Stimulated activated CD4-positive, alpha-beta T cell treated with anti-CD3 and anti-CD28 coated beads, Interleukin-12 subunit alpha, Interleukin-12 subunit beta, amount 100 ng/mL, for 48 hours (primary cell): ENCODE measurements around the gene SLC1A3.

ENCODE experiments used
- DNase-seq, 3 donors: peaks; one replicate each; pipeline ENCODE4 v3.0.0-alpha.2; 2020; ENCODE audit warnings: low read depth in 2 of 3, low spot score in 1 of 3

SLC1A3 gene

GRCh38 chr5:36654564-36654963 is 48.2 kb downstream of the SLC1A3 start:
- DNase-seq: no peak

GRCh38 chr5:36655161-36655560 is 48.8 kb downstream of the SLC1A3 start:
- no peak for DNase-seq

- DNase-seq: no peak
These were observed 50.1 kb downstream of the SLC1A3 start for GRCh38 chr5:36656556-36656955.

- DNase-seq: no peak
These were observed 51.2 kb downstream of the SLC1A3 start for GRCh38 chr5:36657563-36657995.

- DNase-seq: no peak
These were observed 51.8 kb downstream of the SLC1A3 start for GRCh38 chr5:36658038-36658756.

- no peak for DNase-seq
These were observed 53.0 kb downstream of the SLC1A3 start for GRCh38 chr5:36659411-36659810.

GRCh38 chr5:36660397-36661049 is 54.1 kb downstream of the SLC1A3 start:
- DNase-seq: no peak

- DNase-seq: no peak
These were observed 55.2 kb downstream of the SLC1A3 start for GRCh38 chr5:36661456-36662220.

GRCh38 chr5:36662291-36662851 is 56.0 kb downstream of the SLC1A3 start:
- no peak for DNase-seq

GRCh38 chr5:36664766-36665165 is 58.4 kb downstream of the SLC1A3 start:
- DNase-seq: no peak

- DNase-seq: no peak
These were observed 59.2 kb downstream of the SLC1A3 start for GRCh38 chr5:36665628-36666027.

- no peak for DNase-seq
These were observed 59.9 kb downstream of the SLC1A3 start for GRCh38 chr5:36666274-36666673.

GRCh38 chr5:36666986-36667385 is 60.6 kb downstream of the SLC1A3 start:
- no peak for DNase-seq

- no peak for DNase-seq
These were observed 61.4 kb downstream of the SLC1A3 start for GRCh38 chr5:36667824-36668223.

- DNase-seq: no peak
These were observed 62.7 kb downstream of the SLC1A3 start for GRCh38 chr5:36669015-36669651.

- no peak for DNase-seq
These were observed 64.1 kb downstream of the SLC1A3 start for GRCh38 chr5:36670548-36670947.

- no peak for DNase-seq
These were observed 68.9 kb downstream of the SLC1A3 start for GRCh38 chr5:36675282-36675681.

- DNase-seq: no peak
These were observed 73.0 kb downstream of the SLC1A3 start for GRCh38 chr5:36679221-36679989.

GRCh38 chr5:36680066-36680465 is 73.7 kb downstream of the SLC1A3 start:
- DNase-seq: no peak

GRCh38 chr5:36681711-36682110 is 75.3 kb downstream of the SLC1A3 start:
- DNase-seq: no peak
